ENCODE data around the gene CUEDC1.
"Not testable (repeated sequence)": the region's sequence is repeated elsewhere in the genome, so short reads cannot be mapped to it uniquely, and the experiment has no call there.

Gene CUEDC1

DNA sequence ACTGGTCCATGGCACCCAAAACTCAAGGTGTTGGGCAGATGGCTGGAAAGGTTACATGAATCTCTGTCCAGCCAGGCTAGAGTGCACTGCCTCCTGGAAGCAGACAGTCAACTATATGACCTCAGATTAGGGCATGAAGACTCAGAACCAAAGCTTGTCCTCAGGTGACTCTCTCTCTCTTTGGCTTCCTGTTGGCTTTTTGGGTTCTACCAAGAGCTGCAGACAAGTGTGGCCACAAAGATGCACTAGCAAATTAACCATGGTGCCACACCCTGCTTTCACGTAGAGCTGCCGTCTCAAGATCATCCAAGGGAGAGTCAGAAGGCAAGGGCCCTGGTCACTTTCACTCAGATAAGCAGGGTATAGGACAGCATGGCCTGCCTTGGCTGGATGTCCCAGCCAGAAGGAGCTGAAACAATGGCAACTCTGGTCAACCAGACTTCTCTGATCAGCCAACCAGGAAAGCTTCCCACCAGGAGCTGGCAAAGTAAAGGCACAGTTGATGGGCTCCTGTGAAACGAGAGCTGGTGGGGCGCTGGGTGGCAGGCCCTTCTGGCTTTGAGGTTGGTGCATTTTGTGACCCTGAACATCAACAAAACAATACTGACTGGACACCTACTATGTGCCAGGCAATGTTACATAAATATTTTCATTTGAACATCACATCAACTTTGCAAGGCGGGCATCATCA is 31.9 kb downstream of the CUEDC1 start:
- no peak overlapping the region for H3K27ac ChIP-seq
- TF ChIP-seq, protein P1, sequence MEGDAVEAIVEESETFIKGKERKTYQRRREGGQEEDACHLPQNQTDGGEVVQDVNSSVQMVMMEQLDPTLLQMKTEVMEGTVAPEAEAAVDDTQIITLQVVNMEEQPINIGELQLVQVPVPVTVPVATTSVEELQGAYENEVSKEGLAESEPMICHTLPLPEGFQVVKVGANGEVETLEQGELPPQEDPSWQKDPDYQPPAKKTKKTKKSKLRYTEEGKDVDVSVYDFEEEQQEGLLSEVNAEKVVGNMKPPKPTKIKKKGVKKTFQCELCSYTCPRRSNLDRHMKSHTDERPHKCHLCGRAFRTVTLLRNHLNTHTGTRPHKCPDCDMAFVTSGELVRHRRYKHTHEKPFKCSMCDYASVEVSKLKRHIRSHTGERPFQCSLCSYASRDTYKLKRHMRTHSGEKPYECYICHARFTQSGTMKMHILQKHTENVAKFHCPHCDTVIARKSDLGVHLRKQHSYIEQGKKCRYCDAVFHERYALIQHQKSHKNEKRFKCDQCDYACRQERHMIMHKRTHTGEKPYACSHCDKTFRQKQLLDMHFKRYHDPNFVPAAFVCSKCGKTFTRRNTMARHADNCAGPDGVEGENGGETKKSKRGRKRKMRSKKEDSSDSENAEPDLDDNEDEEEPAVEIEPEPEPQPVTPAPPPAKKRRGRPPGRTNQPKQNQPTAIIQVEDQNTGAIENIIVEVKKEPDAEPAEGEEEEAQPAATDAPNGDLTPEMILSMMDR (conservative IDR thresholded peaks at IDR 0.05): no peak

DNA sequence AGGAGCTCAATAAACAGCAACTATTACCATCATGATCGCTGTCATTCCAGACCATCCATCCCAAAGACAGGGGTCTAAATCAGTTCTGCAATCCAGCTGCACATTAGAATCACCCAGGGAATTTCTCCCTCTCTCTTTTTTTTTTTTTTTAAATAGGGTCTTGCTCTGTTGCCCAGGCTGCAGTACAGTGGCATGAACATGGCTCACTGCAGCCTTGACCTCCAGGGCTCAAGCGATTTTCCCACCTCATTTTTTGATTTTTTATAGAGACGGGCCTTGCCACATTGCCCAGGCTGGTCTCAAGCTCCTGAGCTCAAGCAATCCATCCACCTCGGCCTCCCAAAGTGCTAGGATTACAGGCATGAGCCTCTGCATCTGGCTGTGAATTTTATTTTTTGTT is 32.5 kb downstream of the CUEDC1 start:
- not testable (repeated sequence) for H3K27ac ChIP-seq

DNA sequence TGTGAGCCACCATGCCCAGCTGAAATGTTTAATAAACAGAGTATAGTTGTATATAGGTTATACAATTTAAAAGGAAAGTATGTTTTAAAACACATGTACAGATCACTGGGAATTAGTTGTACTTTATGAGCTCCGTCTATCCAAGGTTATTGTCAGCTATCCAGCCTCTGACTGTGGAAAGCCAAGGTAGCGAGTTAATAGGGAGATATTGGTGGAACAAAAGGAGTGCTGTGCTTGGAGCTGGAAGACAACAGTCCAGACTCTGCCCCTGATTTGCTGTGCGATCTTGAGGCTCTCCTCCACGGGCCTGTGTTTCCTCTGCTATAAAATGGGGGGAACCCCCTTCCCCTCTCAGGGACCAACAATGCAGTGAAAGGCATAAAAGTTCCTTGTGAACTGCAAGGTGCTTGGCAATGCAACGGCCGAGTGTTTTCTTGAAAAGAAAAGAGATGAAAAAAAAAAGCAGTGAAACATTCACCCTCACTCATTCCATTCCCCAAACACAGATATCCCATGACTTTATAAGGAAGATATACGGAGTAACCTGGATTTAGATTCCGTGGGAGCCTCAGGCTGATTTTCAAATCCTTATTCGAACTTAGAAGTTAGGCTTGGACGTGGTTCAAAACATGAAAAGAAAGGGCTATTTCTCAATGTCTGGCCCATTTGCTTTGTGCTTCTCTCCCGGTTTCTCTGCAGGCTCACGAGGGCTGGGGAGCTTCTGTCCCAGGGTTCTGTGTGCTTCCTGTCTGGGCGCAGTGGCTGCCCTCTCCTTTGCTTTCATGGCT is 34.1 kb downstream of the CUEDC1 start:
- TF ChIP-seq, protein P1 (conservative IDR thresholded peaks at IDR 0.05): no peak
- peak overlapping the region; percentile 83 for H3K27ac ChIP-seq

DNA sequence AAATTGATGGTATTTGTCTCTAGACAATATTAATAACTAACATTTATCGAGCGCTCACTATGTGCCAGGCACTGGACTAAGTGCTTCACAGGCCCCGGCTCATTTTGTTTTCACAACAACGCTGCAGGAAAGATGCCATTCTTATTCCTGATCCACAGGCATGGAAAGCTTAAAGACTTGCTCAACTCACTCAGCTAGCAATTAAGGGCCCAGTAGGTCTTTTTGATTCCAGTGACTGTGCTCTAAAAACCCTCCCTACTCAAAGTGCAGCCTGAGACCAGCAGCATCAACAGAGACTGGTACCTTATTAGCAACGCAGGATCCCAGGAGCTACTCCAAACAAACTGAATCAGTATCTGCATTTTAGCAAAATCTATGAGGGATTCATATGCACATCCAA is 35.3 kb downstream of the CUEDC1 start:
- H3K27ac ChIP-seq: peak overlapping the region; percentile 83
- TF ChIP-seq, protein P1 (conservative IDR thresholded peaks at IDR 0.05): no peak

DNA sequence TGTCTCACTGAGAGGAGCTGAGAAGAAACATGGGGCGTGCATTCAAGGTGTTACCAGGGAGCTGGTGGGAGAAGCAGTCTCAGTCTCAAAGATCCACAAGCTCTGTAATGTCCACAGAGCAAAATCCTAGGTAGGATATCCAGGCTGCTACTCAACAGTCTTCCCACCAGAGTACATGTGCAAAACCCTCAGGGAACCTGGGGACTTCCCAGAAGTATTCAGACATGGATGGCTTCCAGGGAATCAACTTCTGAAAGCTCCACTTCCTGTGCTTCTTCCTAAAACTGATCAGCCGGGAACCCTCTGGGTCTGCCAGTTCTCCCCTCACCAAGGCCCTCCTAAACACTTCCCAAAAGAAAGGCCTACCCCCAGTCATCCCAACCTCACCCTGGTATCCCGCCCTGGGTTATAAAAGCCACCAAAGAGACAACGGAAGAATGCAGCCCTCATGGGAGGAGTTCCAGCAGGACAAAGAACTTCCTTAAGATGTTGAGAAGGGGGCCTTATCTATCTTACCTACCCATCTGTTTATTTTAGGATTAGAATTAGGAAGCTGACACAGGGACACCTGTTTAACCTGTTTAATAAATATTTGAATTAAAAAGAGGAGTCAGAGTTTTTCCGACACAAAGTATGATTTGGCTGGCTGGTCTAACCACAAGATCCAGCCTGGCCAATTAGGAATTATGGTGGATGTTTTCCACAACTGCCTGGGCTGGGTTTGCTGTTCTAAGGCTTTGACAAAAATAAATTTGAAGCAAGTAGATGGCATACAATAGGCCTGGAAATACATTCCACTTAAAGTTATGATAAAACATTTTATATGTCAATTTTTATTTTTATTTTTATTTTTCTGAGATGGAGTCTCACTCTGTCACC is 37.0 kb downstream of the CUEDC1 start:
- TF ChIP-seq, protein P1 (conservative IDR thresholded peaks at IDR 0.05): no peak
- peak overlapping the region; percentile 83 for H3K27ac ChIP-seq

DNA sequence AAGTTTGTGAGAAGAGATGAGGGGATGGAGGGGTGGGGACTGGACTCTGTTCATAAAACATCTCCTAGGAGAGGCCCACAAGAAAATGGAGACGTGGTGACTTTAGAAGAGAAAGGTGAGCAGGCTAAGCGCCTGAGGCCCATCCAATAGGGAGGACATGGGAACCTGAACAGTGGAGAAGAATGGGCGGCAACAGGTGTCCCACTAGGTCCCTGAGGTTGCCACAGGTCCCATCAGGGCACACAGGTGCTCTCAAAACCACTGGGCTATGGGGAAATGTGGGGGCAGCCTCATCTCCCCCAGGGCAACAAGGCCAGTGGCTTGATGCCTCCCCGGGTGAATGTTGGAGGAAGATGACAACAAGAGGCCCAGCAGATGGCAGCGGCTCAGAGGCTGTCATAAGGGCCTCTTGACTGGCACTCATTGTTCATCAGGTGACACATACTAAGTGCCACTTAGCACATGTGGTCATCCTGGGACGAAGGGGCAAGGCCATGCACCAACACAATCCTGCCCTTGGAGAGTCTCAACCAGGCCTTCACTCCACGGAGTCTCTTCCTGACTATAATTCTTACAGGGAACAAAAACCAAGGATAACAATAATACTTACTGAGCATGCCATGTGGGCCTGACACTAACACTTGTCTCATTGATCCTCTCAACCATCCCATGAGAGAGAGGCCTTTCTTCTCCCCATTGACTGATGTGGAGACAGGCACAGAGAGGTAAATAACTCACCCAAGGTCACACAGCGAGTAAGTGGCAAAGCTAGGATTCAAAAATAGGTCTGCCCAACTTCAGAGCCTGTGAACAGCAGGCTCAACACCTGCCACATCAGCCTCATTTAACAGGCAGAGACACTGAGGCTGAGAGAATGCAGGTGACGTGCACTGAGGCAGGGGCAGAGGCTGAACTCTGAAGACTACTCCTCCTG is 38.0 kb downstream of the CUEDC1 start:
- H3K27ac ChIP-seq: peak overlapping the region; percentile 83
- TF ChIP-seq, protein P1 (conservative IDR thresholded peaks at IDR 0.05): no peak

Data from VCaP (cell line).